Activated CD4-positive, alpha-beta T cell treated with anti-CD3 and anti-CD28 coated beads, Interleukin-2, amount 50 U/mL, for 1 hour (primary cell): ENCODE results near the gene SUPT20H.

ENCODE experiments used
- DNase-seq: peaks from one replicate; pipeline ENCODE4 v3.0.0-alpha.2; 2020

The SUPT20H gene

GRCh38 chr13:36998624-36999041 is 60.9 kb downstream of the SUPT20H start:
- peak; percentile 24 for DNase-seq

DNA sequence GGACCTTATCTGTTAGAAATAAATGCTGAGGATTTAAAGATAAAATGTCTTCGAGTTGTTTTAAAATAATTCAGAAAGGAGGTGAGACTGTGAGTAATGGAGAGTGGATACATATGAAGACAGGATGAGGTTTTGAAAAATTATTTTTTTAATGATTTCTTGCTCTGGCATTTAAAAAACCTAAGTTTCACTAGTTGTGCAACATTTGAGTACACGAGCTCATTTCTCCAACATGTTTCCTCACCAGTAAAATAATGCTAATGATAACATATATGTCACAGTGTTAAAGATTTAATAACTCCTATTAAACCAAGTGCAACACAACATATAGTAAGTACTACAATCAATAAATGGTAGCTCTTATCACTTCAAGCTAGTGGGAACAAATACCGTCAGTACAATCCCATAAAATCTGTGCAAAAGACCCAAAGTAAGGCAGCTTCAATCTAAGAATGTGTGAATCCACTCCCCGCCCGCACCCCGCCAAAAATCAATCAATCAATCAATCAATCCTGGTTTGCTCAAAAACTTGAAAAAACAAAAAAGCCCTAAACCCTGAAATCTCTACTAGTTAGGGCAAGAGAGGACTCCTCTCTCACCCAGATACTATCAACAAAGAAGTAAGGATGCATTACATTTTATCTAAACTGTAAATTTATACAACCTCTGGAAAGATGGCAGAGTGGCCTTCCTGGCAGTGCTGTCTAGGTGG is 61.6 kb downstream of the SUPT20H start:
- no peak for DNase-seq

DNA sequence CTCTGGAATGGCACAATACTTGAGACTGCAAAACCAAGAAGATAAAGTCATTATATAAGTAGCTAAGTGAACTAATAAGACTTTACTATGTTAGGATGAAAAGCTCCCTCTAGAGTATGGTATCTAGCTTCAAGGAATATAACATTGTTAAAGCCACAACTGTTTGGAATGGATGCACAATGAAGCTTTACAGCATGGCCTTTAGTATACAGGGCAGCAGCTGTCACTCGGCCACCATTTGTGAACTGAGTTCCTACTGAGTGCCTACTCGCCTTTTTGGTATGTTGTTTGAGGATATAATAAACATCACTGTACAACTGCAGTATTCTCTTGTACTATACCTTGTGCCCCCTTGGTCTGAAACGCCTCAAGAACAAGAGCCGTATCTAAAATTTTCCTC is 67.1 kb downstream of the SUPT20H start:
- DNase-seq = no peak

GRCh38 chr13:36986462-36987240 is 72.8 kb downstream of the SUPT20H start:
- no peak for DNase-seq

- DNase-seq = no peak
Measured at GRCh38 chr13:36981156-36981743, 78.2 kb downstream of the SUPT20H start.

DNA sequence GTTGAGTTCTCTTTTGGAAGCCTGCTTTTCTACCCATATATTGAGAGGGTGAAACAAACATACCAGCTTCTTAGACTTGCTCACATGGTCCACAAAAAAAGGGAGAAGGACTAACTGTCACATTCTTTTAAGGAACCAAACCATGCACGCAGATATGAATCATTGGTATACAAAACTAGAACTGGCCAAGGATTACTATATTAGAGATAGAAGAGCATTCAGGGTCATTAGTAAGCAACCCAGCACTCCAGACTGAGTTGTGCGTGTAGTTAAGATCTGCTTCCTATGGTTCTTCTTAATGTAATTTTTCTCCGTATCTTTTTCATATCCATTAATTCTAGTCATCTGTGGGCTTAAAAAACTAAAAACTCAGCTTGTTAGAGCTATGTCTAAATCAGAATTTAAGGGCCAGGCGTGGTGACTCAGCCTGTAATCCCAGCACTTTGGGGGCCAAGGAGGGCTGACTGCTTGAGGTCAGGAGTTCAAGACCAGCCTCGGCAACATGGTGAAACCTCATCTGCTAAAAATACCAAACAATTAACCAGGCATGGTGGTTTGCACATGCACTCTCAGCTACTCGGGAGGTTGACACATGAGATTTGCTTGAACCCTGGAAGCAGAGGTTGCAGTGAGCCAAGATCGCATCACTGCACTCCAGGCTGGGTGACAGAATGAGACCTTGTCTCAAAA is 80.0 kb downstream of the SUPT20H start:
- no peak for DNase-seq

DNA sequence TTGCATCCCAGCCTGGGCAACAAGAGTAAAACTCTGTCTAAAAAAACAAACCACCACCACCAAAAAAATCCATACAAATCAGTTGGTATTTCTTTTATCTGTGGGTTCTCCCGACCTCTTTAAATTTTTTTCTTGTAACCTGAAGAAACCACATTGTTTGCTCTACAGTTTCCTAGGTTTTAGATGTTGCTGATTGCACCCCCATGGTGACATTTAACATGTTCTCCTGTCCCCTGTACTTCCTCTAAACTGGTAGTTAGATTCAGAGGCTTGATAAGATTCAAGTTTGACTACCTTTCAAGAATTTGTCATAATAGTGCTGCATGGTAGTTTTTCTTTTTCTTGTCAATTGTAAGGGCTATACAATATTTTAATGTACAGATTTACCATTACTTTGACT is 84.3 kb downstream of the SUPT20H start:
- DNase-seq = no peak

DNA sequence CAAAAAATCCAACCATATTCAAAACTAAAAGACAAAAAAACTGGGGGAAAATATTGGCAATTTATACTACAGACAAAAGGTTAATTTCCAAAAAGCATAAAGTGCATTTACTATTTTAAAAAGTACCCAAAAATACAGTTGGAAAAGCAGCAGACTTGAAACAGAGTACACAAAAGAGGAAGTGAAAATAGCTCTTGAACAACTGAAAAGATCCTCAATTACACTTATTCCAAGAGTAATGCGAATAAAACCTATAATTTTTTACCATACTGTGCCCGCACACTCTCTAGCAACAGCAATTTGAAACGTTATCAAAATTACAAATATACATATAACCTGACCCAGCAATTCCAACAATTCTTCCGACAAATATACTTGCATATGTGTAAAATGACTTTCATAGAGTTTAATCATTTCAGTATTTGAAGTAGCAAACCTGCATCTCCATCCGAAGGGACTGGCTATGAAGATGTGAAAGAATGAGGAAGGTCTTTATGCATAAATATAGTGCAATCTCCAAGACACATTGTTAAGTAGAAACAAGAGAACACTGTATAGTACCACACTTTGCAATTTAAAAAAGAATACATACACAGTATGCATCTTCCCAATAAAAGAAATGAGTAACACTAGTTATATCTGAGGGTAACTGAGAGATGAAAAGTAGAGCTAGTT is 85.7 kb downstream of the SUPT20H start:
- no peak for DNase-seq

DNA sequence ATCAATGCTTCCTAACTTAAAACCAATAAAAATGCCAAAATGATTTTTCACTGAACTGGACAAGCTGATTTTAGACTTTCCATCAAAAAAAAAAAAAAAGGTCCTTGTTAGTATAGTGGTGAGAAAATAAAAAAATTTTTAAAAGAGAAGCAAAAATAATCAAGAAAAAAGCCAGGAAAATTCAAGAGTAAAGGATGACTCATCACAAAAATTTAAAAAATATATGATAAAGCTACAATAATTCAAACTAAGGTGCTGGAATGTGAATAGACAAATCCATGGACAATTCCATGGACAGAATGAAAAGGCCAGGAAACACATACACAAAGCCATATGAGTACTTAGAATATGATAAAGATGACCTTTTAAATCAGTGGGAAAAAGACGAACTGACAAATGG is 86.5 kb downstream of the SUPT20H start:
- DNase-seq = no peak

DNA sequence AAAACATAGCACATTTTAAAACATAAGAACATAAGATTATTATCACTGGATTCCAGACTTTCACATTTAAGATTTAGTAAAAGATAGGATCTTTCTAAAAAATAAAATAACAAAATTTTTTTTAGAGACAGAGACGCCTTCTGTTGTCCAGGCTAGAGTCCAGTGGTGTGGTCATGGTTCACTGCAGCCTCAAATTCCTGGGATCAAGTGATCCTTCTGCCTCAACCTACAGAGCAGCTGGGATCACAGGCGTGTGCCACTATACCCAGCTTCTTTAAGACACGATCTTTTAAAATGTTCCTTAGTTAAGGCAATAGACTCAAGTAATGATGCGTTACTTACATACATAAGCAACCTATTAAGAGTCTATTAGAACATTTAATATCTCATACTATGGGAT is 93.1 kb downstream of the SUPT20H start:
- no peak for DNase-seq

DNA sequence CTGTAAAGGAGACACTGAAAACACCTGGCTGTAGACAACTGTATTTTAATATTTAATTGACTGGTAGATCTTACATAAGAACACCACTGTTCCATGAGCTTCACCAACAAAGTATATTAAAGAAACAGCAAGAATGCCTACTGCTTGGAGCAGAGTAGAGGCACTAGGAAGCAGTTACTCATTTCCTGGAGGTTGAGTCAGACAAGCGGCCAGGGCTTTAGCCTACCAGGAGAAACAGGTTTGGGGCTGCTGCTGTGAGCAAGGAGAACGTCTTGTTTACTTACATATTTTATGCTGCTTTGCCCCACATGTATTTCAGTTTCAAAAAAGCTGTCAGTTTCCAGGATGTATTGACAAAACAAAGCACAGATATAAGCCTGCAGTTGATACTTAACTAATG is 93.7 kb downstream of the SUPT20H start:
- no peak for DNase-seq

GRCh38 chr13:36959456-36960116 is 99.9 kb downstream of the SUPT20H start:
- DNase-seq = no peak
